GM21737 (cell line): ENCODE results near the gene HPS1.

Source experiments
- ATAC-seq: cut with Tn5 transposase; IDR thresholded peaks from one replicate; pipeline ENCODE4 v1.9.1; 2021; ENCODE audit warnings: mild to moderate bottlenecking, moderate library complexity; ENCODE audit not compliant: unreplicated experiment

The HPS1 gene

GRCh38 chr10:98415731-98416119 is 31.0 kb downstream of the HPS1 start:
- no peak for ATAC-seq

GRCh38 chr10:98414932-98415730 is 31.6 kb downstream of the HPS1 start, which contains the start of gene PYROXD2:
Gene PYROXD2, minus strand, starts transcription at chr10:98415182. Its CDS starts 47 bp downstream, at chr10:98415135.
- ATAC-seq = peak; percentile 66

- no peak for ATAC-seq
Observed at GRCh38 chr10:98414578-98414931, 32.2 kb downstream of the HPS1 start.

GRCh38 chr10:98411768-98412167 is 35.0 kb downstream of the HPS1 start:
- no peak for ATAC-seq

- no peak for ATAC-seq
Observed at GRCh38 chr10:98411166-98411565, 35.6 kb downstream of the HPS1 start.

GRCh38 chr10:98410759-98411158 is 36.0 kb downstream of the HPS1 start:
- no peak for ATAC-seq

GRCh38 chr10:98410135-98410743 is 36.5 kb downstream of the HPS1 start:
- no peak for ATAC-seq

- no peak for ATAC-seq
Observed at GRCh38 chr10:98408799-98409198, 37.9 kb downstream of the HPS1 start.

GRCh38 chr10:98407744-98408241 is 38.9 kb downstream of the HPS1 start:
- ATAC-seq = no peak

GRCh38 chr10:98407017-98407743 is 39.6 kb downstream of the HPS1 start:
- ATAC-seq = no peak

- no peak for ATAC-seq
Observed at GRCh38 chr10:98405422-98405821, 41.3 kb downstream of the HPS1 start.

- no peak for ATAC-seq
Observed at GRCh38 chr10:98404571-98405359, 42.0 kb downstream of the HPS1 start.

- no peak for ATAC-seq
Observed at GRCh38 chr10:98403812-98404504, 42.8 kb downstream of the HPS1 start.

- no peak for ATAC-seq
Observed at GRCh38 chr10:98402931-98403718, 43.6 kb downstream of the HPS1 start.

- ATAC-seq = no peak
Observed at GRCh38 chr10:98402478-98402877, 44.3 kb downstream of the HPS1 start.

- ATAC-seq = no peak
Observed at GRCh38 chr10:98400482-98400881, 46.3 kb downstream of the HPS1 start.

- no peak for ATAC-seq
Observed at GRCh38 chr10:98399784-98400183, 47.0 kb downstream of the HPS1 start.

- ATAC-seq = no peak
Observed at GRCh38 chr10:98397089-98397600, 49.6 kb downstream of the HPS1 start.
